ENCODE results near the gene CARHSP1. TPM values are rescaled to one million over a fixed set of nuclear protein-coding genes. Genes with fewer than 3 reads are reported as not detected.

CARHSP1 gene
- 80.7 and 112 TPM in 2 replicates for total RNA-seq

DNA sequence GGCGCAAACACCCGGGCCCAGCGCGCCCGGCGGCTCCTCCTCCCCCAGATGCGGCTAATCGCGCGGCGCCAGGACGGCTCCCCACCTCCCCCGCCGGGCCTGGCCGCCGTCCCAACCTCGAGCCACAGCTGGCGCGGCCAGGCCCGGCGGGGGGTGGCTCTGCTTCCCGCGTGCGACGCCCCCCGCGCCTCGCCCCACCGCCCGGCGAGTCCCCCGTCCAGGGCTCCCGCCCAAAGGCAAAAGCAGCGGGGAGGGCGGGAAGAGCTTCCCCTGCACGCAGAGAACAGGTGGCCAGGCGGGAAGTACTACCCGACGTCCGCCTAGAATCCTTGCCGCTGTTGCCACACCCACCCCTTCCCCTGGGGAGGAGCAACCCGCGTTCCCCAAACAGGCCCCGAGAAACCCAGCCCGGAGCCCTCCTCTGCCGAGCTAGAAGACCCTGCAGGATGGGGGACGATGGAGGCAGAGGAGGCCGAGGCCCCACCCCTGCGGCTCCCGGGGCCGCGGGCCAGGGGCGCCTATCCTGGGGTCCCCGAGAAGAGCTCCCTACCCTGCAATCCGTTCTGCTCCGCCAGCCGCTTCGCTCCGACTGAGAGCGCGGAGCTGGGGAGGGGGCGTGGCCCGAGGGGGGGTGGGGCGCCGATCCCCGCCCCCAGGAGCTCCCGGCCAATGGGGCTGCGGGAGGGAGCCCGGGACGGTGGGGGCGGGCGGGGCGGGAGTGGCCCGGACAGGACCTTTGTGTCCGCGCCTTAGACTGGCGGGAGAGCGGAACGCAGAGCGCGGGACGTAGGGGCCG, at the start of gene CARHSP1:
Gene CARHSP1 (minus strand): TSS at position 591 of the 796 bp plus-strand sequence. CDS start 9,678 bp downstream, outside the sequence.

DNA sequence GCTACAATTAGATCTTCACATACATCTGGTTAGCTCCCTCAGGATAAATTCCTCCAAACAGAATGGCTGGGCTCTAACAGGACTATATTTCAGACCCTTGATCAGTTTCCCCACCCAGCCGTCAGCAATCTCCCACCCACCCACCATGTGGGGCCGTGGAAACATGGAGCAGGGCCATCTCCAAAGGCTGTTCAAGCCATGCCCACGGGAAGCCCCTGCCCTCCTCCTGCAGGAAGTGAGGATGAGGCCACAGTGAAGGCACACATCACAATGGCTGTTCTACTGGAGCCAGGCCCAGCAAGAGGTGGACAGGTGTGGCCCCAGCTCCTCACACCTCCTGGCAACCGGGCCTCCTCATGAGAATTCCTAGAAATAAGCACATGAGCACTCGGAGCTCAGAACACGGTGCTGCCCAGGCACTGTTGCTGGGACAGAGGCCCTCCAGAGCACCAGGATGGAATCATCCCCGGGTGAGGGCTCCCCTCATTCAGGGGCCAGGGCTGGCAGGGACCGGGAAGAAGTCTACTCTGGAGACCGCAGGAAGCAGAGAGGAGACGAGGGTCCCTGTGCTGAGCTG, 13.3 kb upstream of the CARHSP1 start, which contains the start of gene LITAFD:
Gene LITAFD (plus strand): TSS at position 311 of the 577 bp plus-strand sequence. CDS start 2,005 bp downstream, outside the sequence.

Other genes with a start within 250 kb of the CARHSP1 start
- gene METTL22, start 247.3 kb downstream of the CARHSP1 start, total RNA-seq, result 14.7 and 21.2 TPM in 2 replicates
- gene ABAT, start 194.4 kb downstream of the CARHSP1 start, total RNA-seq, result 1.4 and 3.8 TPM in 2 replicates
- gene TMEM186, start 71.4 kb downstream of the CARHSP1 start, total RNA-seq, result 9.4 and 13.0 TPM in 2 replicates
- 24.3 and 36.9 TPM in 2 replicates for gene PMM2, start 71.2 kb downstream of the CARHSP1 start, total RNA-seq
- not detected in 2 replicates for gene LITAFD, start 13.3 kb upstream of the CARHSP1 start, total RNA-seq
- gene USP7, start 94.9 kb upstream of the CARHSP1 start, total RNA-seq, result 81.3 and 98.4 TPM in 2 replicates
- gene HAPSTR1, start 222.6 kb upstream of the CARHSP1 start, total RNA-seq, result 84.4 and 95.3 TPM in 2 replicates

Measured in nasal cavity respiratory epithelium epithelial cell of viscerocranial mucosa (primary cell).